Measurements from ENCODE around the gene ITGA2.

Gene ITGA2

GRCh38 chr5:52988335-52989024 is 672 bp upstream of the ITGA2 start:
- DNase-seq (ENCODE audit: low read depth in 2 of 2): no peak

- no peak for DNase-seq (ENCODE audit: low read depth in 2 of 2)
Observed at GRCh38 chr5:52989781-52990527, 802 bp downstream of the ITGA2 start.

DNA sequence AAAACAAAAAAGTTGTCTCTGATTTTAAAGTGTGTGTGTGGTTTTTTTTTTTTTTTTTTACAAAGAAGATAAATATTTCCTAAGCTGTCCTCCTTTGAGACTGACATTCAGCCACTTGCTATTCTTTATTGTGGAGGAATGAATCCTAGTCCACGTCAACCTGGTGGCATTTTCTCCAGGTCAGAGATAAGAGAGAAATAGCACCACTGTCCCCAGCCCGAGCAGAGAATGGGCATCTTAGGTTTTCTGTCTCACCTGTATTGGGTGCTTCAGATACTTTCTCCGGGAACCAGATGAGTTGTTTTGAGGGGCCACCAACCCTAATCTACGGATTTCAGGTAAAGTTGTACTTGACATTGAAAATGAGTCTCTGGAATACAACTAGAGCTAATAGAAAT is 1.4 kb downstream of the ITGA2 start:
- no peak for DNase-seq (ENCODE audit: low read depth in 2 of 2)

DNA sequence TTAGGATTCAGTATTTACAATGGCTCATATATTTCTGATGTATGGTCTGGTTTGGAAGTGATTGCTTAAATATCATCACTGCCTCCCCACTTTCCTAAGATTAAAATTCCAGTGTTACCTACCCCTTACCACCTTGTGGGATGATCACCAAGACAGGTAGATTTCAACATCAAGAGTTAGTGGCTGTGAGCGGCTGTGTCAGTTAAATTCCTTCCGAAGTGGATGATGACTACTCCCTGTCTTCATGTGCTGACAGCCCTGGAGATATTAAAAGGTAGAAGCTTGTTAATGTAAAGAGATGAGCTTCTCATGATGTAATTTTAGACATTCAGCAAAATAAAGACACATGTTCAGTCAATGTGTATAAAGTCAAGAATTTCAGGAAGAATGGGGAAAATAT is 4.2 kb downstream of the ITGA2 start:
- DNase-seq (ENCODE audit: low read depth in 2 of 2): no peak

DNA sequence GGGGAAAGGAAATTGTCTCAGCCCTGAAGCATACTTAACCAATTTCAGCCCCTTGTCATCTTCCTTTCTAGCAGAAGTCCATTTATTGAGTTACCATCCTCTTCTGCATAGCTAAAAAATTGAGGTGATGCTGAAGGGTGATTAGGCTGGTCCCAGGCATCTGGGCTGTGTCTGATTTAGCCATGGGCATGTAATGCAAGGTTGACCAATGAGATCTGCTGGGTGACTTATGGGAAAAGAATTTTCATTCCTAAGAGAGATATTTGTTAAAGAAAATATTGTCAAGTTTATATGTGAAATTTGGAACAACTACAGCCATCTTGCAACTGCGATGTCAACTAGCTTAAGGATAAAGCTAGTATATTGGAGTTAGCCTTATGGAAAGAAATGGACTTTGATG is 5.1 kb downstream of the ITGA2 start:
- DNase-seq (ENCODE audit: low read depth in 2 of 2): no peak

DNA sequence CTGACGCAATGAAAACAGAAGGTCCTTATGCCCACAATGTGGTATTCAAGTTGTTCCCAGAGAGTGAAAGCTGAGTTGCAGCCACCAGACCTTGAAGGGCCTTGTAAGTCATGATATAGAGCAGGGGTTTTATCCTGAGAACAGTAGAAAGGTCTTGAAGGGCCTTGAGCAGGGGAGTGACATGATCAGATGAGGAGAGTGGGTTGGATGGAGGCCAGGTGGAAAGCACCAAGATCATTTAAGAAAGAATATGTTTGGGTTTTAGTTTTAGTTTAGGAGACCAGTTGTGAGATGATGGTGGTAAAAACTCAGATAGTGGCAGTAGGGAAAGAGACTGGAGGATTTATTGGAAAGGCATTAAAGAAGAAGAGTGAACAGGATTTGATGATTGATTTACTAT is 5.9 kb downstream of the ITGA2 start:
- no peak for DNase-seq (ENCODE audit: low read depth in 2 of 2)

- DNase-seq (ENCODE audit: low read depth in 2 of 2): no peak
Observed at GRCh38 chr5:52995914-52996313, 6.8 kb downstream of the ITGA2 start.

DNA sequence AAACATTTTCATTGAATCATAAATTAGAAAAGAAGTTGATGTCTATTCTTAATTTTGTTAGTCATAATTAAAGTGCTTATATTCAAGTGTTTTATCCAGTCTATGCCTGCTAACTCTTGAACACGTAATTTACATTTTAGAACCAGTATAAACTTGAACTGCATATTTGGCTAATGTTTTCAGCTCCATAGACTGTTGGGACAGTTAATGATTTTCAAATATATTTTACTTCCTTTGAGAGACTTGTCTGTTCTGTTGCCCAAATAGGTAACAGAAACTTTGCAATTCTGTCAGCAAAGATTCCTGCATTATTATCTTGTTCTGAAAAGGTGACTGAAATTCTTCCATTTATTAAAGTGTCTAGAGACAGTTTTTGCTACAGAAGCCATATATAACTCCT is 7.8 kb downstream of the ITGA2 start:
- no peak for DNase-seq (ENCODE audit: low read depth in 2 of 2)

DNA sequence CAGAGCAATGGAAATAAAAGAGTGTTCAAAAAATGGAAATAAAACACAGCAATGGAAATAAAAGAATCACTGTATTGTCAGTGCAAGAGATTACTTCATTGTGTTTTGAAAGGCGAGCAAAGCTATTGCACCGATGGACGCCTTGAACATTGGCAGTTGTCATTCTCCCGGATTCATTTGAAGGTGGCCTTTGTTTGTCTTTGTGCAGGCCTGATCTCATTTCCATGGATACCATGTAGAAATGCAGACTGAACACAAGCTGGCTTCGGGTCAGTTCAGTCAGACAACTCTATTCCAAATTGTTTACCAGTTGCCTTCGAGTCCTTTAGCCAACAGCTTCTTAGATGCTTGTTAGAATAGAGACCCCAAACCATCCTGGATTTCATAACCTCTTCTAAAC is 8.3 kb downstream of the ITGA2 start:
- no peak for DNase-seq (ENCODE audit: low read depth in 2 of 2)

DNA sequence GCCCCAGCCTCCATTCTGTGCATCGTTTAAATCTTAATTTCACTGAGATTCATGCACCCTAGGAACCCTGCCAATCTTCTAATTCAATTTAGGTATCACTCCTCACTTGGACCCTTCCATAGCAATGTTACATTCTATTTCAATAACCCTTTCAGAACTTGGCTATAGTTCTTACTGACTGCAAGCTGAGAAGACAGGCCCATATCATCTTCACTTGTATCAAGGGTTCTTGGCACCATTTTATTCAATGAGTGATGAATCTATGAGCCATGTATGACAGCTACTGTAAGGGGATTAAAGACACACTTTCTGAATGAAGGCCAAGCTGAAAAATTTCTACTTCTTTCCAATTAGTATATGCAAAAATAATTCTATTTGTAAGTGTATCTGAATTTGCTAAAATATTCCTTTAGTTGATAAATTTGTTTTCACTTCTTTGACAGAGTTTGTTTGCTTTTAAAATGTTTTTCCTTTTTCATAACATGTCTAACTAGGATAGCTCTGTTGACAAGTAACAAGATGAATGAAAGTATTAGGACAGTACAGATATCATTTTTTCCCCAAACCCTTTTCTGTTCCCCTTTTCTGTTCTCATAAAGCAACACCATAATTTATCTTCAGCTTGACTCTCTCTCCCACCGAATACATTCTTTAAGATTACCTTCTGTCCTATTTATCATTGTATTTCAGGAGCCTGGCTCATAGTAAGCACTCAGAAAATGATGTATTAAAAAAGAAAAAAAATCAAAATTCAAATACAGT is 9.6 kb downstream of the ITGA2 start:
- no peak for DNase-seq (ENCODE audit: low read depth in 2 of 2)

- no peak for DNase-seq (ENCODE audit: low read depth in 2 of 2)
Observed at GRCh38 chr5:52999344-52999949, 10.3 kb downstream of the ITGA2 start.

GRCh38 chr5:53001541-53001940 is 12.4 kb downstream of the ITGA2 start:
- no peak for DNase-seq (ENCODE audit: low read depth in 2 of 2)

- no peak for DNase-seq (ENCODE audit: low read depth in 2 of 2)
Observed at GRCh38 chr5:53002491-53002890, 13.3 kb downstream of the ITGA2 start.

GRCh38 chr5:53003144-53003543 is 14.0 kb downstream of the ITGA2 start:
- no peak for DNase-seq (ENCODE audit: low read depth in 2 of 2)

DNA sequence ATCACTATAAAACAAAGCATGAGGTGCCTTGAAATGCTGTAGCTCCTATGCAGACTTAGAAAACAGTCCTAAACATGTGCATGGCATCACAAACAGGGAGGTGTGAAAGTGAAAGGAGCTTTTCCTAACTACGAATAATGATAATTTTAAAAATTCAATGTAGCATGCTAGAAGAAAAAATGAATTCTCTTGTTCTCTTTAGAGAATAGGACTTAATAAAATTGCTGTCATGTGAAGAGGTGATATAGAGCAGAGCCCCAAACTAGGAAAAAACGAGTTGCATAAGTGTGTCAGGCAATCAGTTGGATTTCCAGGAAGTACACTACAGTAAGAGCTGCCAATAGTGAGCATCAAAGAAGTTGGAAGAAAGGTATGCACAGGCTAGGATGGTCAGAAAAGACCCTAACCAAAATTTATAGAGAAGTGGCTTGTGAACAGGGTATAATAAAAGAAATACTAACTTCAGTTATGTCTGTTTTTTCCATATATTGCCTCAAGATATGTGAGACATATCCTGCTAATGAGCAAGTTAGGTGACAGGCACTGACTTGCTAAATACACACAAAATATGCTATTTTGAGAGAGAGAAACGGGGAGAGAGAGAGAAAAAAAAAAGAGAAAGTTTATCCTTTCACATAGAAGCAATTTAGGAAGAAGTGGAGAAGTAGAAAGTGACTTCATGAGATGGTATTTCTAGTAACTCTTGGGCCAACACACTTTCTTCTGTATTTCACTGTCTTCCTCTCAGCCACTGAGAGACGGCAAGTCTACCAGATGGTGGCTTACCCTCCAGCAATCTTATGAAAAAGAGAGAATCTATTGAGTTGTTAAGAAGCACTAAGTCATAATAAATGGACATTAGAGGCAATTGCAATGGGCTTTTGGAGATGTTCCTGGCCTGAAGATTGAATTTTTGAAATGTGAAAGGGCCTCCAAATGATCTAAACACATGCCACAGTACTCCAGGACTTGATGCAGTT is 18.0 kb downstream of the ITGA2 start:
- DNase-seq (ENCODE audit: low read depth in 2 of 2): no peak

- no peak for DNase-seq (ENCODE audit: low read depth in 2 of 2)
Observed at GRCh38 chr5:53008751-53009150, 19.6 kb downstream of the ITGA2 start.

- no peak for DNase-seq (ENCODE audit: low read depth in 2 of 2)
Observed at GRCh38 chr5:53009816-53010215, 20.7 kb downstream of the ITGA2 start.

DNA sequence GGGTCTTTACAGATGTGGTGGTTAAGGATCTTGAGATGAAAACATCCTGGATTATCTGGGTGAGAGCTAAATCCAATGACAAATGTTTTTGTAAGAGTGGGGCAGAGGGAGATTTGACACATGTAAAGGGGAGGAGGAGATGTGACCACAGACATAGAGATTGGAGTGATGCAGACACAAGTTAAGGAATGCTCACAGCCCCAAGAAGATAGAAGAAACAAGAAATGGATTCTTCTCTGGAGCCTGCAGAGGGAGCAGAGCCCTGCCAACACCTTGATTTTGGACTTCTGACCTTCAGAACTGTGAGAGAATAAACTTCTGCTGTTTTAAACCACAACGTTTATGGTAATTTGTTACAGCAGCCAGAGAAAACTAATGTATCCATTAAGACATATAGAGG is 21.7 kb downstream of the ITGA2 start:
- DNase-seq (ENCODE audit: low read depth in 2 of 2): no peak

GRCh38 chr5:53011233-53011632 is 22.1 kb downstream of the ITGA2 start:
- DNase-seq (ENCODE audit: low read depth in 2 of 2): no peak

- DNase-seq (ENCODE audit: low read depth in 2 of 2): no peak
Observed at GRCh38 chr5:53013857-53014256, 24.7 kb downstream of the ITGA2 start.

DNA sequence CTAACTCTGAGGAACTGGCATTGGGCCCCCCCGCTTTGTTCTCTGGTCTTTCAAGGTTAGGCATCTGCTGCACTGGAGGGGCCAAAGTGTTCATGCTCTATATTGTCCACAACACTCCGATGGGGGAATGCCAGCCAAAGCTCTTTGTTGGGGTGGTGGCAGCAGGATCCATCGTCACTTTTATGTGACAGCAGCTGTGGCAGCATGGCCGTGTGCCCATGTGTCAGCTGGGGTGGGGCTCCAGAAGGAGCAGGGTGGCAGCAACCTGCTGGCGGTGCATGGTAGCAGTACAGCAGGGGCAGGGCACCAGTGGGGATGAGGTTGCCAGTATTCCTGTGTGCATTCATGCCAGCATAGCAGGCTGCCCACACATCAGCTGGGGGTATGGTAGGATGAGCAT is 28.2 kb downstream of the ITGA2 start:
- no peak for DNase-seq (ENCODE audit: low read depth in 2 of 2)
